GM19463 (cell line): ENCODE data around the gene MS4A6E.
"Not testable (repeated sequence)": the region's sequence is repeated elsewhere in the genome, so short reads cannot be mapped to it uniquely, and the experiment has no call there.

ENCODE experiments used
- ATAC-seq: cut with Tn5 transposase; IDR thresholded peaks from one replicate; pipeline ENCODE4 v1.9.1; 2021; ENCODE audit warnings: mild to moderate bottlenecking, moderate library complexity; ENCODE audit not compliant: unreplicated experiment

The MS4A6E gene

GRCh38 chr11:60334005-60334620 lies 7.1 kb downstream of the MS4A6E start:
- no peak for ATAC-seq

- ATAC-seq, result peak; percentile 65
Measured at GRCh38 chr11:60336767-60337391, 9.8 kb downstream of the MS4A6E start.

- no peak for ATAC-seq
Measured at GRCh38 chr11:60338053-60338452, 11.0 kb downstream of the MS4A6E start.

GRCh38 chr11:60339356-60339755 lies 12.3 kb downstream of the MS4A6E start:
- ATAC-seq, result no peak

GRCh38 chr11:60343094-60343704 lies 16.1 kb downstream of the MS4A6E start:
- no peak for ATAC-seq

GRCh38 chr11:60344146-60344545 lies 17.1 kb downstream of the MS4A6E start:
- ATAC-seq, result no peak

GRCh38 chr11:60345489-60345888 lies 18.4 kb downstream of the MS4A6E start:
- no peak for ATAC-seq

- peak; percentile 66 for ATAC-seq
Measured at GRCh38 chr11:60347084-60347797, 20.2 kb downstream of the MS4A6E start.

GRCh38 chr11:60348116-60348515 lies 21.1 kb downstream of the MS4A6E start:
- no peak for ATAC-seq

- ATAC-seq, result no peak
Measured at GRCh38 chr11:60349990-60350389, 22.9 kb downstream of the MS4A6E start.

GRCh38 chr11:60357771-60358170 lies 30.7 kb downstream of the MS4A6E start:
- ATAC-seq, result no peak

- no peak for ATAC-seq
Measured at GRCh38 chr11:60360621-60361020, 33.6 kb downstream of the MS4A6E start.

GRCh38 chr11:60362241-60362640 lies 35.2 kb downstream of the MS4A6E start:
- ATAC-seq, result no peak

GRCh38 chr11:60363542-60364470 lies 36.8 kb downstream of the MS4A6E start:
- ATAC-seq, result peak; percentile 53

- ATAC-seq, result not testable (repeated sequence)
Measured at GRCh38 chr11:60366262-60366904, 39.3 kb downstream of the MS4A6E start.

GRCh38 chr11:60367009-60367408 lies 40.0 kb downstream of the MS4A6E start:
- peak; percentile 84 for ATAC-seq

GRCh38 chr11:60367896-60368295 lies 40.8 kb downstream of the MS4A6E start:
- no peak for ATAC-seq

GRCh38 chr11:60370252-60370810 lies 43.3 kb downstream of the MS4A6E start:
- no peak for ATAC-seq

- no peak for ATAC-seq
Measured at GRCh38 chr11:60370811-60371298, 43.8 kb downstream of the MS4A6E start.

GRCh38 chr11:60371386-60371785 lies 44.3 kb downstream of the MS4A6E start:
- ATAC-seq, result no peak
